WTC11 (cell line): ENCODE data around the gene PPP1R18. TPM values are rescaled to one million over a fixed set of nuclear protein-coding genes. Genes with fewer than 3 reads are reported as not detected.

Experiments
- AR ChIP-seq: fragments of 250-450 bp; sonication (Bioruptor Pico); IDR thresholded peaks from 2 replicates; pipeline ENCODE4 v1.9.0; 2021; ENCODE audit warnings: mild to moderate bottlenecking
- ATF1 ChIP-seq: sonication (generic); formaldehyde crosslinking; IDR thresholded peaks from 2 replicates; pipeline ENCODE4 v1.8.1; 2023; ENCODE audit warnings: mild to moderate bottlenecking, moderate library complexity, missing genetic modification reagents
- CTCF ChIP-seq: fragments of 200-600 bp; IDR thresholded peaks from 2 replicates; pipeline ENCODE4 v1.8.0; 2022; ENCODE audit warnings: antibody characterized with exemption
- FOXK1 ChIP-seq: sonication (generic); formaldehyde crosslinking; IDR thresholded peaks from 2 replicates; pipeline ENCODE4 v1.8.0; 2022; ENCODE audit warnings: mild to moderate bottlenecking, moderate library complexity, missing genetic modification reagents
- IRF2 ChIP-seq: sonication (generic); formaldehyde crosslinking; IDR thresholded peaks from 2 replicates; pipeline ENCODE4 v1.8.0; 2022; ENCODE audit warnings: low read depth, missing genetic modification reagents, borderline replicate concordance
- MYBL2 ChIP-seq: sonication (generic); formaldehyde crosslinking; IDR thresholded peaks from 2 replicates; pipeline ENCODE4 v1.8.1; 2023; ENCODE audit warnings: mild to moderate bottlenecking, moderate library complexity, missing genetic modification reagents
- OVOL2 ChIP-seq: fragments of 250-450 bp; sonication (Bioruptor Pico); IDR thresholded peaks from 2 replicates; pipeline ENCODE4 v1.9.0; 2021; ENCODE audit warnings: mild to moderate bottlenecking, borderline replicate concordance
- PRRX2 ChIP-seq: fragments of 250-450 bp; sonication (Bioruptor Pico); IDR thresholded peaks from 2 replicates; pipeline ENCODE4 v1.8.0; 2021; ENCODE audit warnings: mild to moderate bottlenecking
- RORB ChIP-seq: fragments of 250-450 bp; sonication (Bioruptor Pico); IDR thresholded peaks from 2 replicates; pipeline ENCODE4 v1.9.0; 2021; ENCODE audit warnings: mild to moderate bottlenecking
- SP1 ChIP-seq: sonication (generic); formaldehyde crosslinking; conservative IDR thresholded peaks from 2 replicates; pipeline ENCODE4 v1.8.1; 2022; ENCODE audit warnings: missing genetic modification reagents
- ZNF396 ChIP-seq: fragments of 250-450 bp; sonication (Bioruptor Pico); IDR thresholded peaks from 2 replicates; pipeline ENCODE4 v1.8.0; 2021; ENCODE audit warnings: mild to moderate bottlenecking, moderate library complexity, borderline replicate concordance
- ZNF423 ChIP-seq: fragments of 250-450 bp; sonication (Bioruptor Pico); IDR thresholded peaks from 2 replicates; pipeline ENCODE4 v2.1.2; 2022; ENCODE audit warnings: mild to moderate bottlenecking, moderate library complexity
- total RNA-seq: library from RNA; stranded (reverse); gene quantifications from 3 replicates; pipeline ENCODE4 v1.2.3, GENCODE V29; 2021
- TF ChIP-seq, protein P1 (sequence below): fragments of 250-450 bp; sonication (Bioruptor Pico); IDR thresholded peaks from 2 replicates; pipeline ENCODE4 v1.9.0; 2021; ENCODE audit warnings: mild to moderate bottlenecking, borderline replicate concordance
- TF ChIP-seq, protein P2 (sequence below): sonication (generic); formaldehyde crosslinking; IDR thresholded peaks from 2 replicates; pipeline ENCODE4 v1.8.1; 2023; ENCODE audit warnings: mild to moderate bottlenecking, missing genetic modification reagents, moderate library complexity
- TF ChIP-seq, protein P3 (sequence below): sonication (generic); formaldehyde crosslinking; IDR thresholded peaks from 2 replicates; pipeline ENCODE4 v1.8.0; 2022; ENCODE audit warnings: mild to moderate bottlenecking, missing genetic modification reagents
- TF ChIP-seq, protein P4 (sequence below): sonication (generic); formaldehyde crosslinking; IDR thresholded peaks from 2 replicates; pipeline ENCODE4 v1.8.1; 2022; ENCODE audit warnings: low read depth, missing genetic modification reagents, borderline replicate concordance
- TF ChIP-seq, protein P5 (sequence below): sonication (generic); formaldehyde crosslinking; IDR thresholded peaks from 2 replicates; pipeline ENCODE4 v1.8.0; 2022; ENCODE audit warnings: mild to moderate bottlenecking, missing genetic modification reagents
- TF ChIP-seq, protein P6 (sequence below): sonication (generic); formaldehyde crosslinking; IDR thresholded peaks from 2 replicates; pipeline ENCODE4 v1.8.0; 2022; ENCODE audit warnings: missing genetic modification reagents
- TF ChIP-seq, protein P7 (sequence below): fragments of 250-450 bp; sonication (Bioruptor Pico); IDR thresholded peaks from 2 replicates; pipeline ENCODE4 v1.9.0; 2021; ENCODE audit warnings: moderate library complexity, mild to moderate bottlenecking, inconsistent platforms, borderline replicate concordance

The PPP1R18 gene
- total RNA-seq, 1 experiment from 2014 or later, result 36.5 TPM

- TF ChIP-seq, protein P1, sequence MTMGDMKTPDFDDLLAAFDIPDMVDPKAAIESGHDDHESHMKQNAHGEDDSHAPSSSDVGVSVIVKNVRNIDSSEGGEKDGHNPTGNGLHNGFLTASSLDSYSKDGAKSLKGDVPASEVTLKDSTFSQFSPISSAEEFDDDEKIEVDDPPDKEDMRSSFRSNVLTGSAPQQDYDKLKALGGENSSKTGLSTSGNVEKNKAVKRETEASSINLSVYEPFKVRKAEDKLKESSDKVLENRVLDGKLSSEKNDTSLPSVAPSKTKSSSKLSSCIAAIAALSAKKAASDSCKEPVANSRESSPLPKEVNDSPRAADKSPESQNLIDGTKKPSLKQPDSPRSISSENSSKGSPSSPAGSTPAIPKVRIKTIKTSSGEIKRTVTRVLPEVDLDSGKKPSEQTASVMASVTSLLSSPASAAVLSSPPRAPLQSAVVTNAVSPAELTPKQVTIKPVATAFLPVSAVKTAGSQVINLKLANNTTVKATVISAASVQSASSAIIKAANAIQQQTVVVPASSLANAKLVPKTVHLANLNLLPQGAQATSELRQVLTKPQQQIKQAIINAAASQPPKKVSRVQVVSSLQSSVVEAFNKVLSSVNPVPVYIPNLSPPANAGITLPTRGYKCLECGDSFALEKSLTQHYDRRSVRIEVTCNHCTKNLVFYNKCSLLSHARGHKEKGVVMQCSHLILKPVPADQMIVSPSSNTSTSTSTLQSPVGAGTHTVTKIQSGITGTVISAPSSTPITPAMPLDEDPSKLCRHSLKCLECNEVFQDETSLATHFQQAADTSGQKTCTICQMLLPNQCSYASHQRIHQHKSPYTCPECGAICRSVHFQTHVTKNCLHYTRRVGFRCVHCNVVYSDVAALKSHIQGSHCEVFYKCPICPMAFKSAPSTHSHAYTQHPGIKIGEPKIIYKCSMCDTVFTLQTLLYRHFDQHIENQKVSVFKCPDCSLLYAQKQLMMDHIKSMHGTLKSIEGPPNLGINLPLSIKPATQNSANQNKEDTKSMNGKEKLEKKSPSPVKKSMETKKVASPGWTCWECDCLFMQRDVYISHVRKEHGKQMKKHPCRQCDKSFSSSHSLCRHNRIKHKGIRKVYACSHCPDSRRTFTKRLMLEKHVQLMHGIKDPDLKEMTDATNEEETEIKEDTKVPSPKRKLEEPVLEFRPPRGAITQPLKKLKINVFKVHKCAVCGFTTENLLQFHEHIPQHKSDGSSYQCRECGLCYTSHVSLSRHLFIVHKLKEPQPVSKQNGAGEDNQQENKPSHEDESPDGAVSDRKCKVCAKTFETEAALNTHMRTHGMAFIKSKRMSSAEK (CRISPR knock-in tag), result no peak; the same call in 1 of the 2 replicates
- peak; percentile 75 for TF ChIP-seq SP1
- TF ChIP-seq ZNF423 (CRISPR knock-in tag), result no peak
- no peak for TF ChIP-seq RORB (CRISPR knock-in tag)
- no peak for TF ChIP-seq OVOL2
- TF ChIP-seq PRRX2 (CRISPR knock-in tag), result peak; percentile 85
- TF ChIP-seq ATF1, result no peak
- no peak for TF ChIP-seq AR (CRISPR knock-in tag)
- TF ChIP-seq, protein P2, sequence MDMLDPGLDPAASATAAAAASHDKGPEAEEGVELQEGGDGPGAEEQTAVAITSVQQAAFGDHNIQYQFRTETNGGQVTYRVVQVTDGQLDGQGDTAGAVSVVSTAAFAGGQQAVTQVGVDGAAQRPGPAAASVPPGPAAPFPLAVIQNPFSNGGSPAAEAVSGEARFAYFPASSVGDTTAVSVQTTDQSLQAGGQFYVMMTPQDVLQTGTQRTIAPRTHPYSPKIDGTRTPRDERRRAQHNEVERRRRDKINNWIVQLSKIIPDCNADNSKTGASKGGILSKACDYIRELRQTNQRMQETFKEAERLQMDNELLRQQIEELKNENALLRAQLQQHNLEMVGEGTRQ (CRISPR knock-in tag), result no peak
- peak; percentile 78 for TF ChIP-seq FOXK1 (CRISPR knock-in tag)
- TF ChIP-seq, protein P3, sequence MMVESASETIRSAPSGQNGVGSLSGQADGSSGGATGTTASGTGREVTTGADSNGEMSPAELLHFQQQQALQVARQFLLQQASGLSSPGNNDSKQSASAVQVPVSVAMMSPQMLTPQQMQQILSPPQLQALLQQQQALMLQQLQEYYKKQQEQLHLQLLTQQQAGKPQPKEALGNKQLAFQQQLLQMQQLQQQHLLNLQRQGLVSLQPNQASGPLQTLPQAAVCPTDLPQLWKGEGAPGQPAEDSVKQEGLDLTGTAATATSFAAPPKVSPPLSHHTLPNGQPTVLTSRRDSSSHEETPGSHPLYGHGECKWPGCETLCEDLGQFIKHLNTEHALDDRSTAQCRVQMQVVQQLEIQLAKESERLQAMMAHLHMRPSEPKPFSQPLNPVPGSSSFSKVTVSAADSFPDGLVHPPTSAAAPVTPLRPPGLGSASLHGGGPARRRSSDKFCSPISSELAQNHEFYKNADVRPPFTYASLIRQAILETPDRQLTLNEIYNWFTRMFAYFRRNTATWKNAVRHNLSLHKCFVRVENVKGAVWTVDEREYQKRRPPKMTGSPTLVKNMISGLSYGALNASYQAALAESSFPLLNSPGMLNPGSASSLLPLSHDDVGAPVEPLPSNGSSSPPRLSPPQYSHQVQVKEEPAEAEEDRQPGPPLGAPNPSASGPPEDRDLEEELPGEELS (CRISPR knock-in tag), result peak; percentile 65
- no peak for TF ChIP-seq IRF2 (CRISPR knock-in tag)
- TF ChIP-seq, protein P4, sequence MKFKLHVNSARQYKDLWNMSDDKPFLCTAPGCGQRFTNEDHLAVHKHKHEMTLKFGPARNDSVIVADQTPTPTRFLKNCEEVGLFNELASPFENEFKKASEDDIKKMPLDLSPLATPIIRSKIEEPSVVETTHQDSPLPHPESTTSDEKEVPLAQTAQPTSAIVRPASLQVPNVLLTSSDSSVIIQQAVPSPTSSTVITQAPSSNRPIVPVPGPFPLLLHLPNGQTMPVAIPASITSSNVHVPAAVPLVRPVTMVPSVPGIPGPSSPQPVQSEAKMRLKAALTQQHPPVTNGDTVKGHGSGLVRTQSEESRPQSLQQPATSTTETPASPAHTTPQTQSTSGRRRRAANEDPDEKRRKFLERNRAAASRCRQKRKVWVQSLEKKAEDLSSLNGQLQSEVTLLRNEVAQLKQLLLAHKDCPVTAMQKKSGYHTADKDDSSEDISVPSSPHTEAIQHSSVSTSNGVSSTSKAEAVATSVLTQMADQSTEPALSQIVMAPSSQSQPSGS (CRISPR knock-in tag), result no peak
- no peak for TF ChIP-seq ZNF396
- TF ChIP-seq, protein P5, sequence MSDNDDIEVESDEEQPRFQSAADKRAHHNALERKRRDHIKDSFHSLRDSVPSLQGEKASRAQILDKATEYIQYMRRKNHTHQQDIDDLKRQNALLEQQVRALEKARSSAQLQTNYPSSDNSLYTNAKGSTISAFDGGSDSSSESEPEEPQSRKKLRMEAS (CRISPR knock-in tag), result no peak; the same call in 1 of the 2 replicates
- no peak for TF ChIP-seq CTCF
- TF ChIP-seq, protein P6, sequence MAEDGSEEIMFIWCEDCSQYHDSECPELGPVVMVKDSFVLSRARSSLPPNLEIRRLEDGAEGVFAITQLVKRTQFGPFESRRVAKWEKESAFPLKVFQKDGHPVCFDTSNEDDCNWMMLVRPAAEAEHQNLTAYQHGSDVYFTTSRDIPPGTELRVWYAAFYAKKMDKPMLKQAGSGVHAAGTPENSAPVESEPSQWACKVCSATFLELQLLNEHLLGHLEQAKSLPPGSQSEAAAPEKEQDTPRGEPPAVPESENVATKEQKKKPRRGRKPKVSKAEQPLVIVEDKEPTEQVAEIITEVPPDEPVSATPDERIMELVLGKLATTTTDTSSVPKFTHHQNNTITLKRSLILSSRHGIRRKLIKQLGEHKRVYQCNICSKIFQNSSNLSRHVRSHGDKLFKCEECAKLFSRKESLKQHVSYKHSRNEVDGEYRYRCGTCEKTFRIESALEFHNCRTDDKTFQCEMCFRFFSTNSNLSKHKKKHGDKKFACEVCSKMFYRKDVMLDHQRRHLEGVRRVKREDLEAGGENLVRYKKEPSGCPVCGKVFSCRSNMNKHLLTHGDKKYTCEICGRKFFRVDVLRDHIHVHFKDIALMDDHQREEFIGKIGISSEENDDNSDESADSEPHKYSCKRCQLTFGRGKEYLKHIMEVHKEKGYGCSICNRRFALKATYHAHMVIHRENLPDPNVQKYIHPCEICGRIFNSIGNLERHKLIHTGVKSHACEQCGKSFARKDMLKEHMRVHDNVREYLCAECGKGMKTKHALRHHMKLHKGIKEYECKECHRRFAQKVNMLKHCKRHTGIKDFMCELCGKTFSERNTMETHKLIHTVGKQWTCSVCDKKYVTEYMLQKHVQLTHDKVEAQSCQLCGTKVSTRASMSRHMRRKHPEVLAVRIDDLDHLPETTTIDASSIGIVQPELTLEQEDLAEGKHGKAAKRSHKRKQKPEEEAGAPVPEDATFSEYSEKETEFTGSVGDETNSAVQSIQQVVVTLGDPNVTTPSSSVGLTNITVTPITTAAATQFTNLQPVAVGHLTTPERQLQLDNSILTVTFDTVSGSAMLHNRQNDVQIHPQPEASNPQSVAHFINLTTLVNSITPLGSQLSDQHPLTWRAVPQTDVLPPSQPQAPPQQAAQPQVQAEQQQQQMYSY (CRISPR knock-in tag), result peak; percentile 43; the same call in 1 of the 2 replicates
- TF ChIP-seq, protein P7, sequence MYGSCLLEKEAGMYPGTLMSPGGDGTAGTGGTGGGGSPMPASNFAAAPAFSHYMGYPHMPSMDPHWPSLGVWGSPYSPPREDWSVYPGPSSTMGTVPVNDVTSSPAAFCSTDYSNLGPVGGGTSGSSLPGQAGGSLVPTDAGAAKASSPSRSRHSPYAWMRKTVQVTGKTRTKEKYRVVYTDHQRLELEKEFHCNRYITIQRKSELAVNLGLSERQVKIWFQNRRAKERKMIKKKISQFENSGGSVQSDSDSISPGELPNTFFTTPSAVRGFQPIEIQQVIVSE (CRISPR knock-in tag), result no peak
- TF ChIP-seq MYBL2 (CRISPR knock-in tag), result no peak
Measured at GRCh38 chr6:30626484-30627366, 59.7 kb downstream of the PPP1R18 start, which contains the start of gene ATAT1 (continued).
